GM12878 (cell line): ENCODE measurements around the gene SNX22. TPM values are rescaled to one million over a fixed set of nuclear protein-coding genes. Genes with fewer than 3 reads are reported as not detected.

Source experiments
- ATAC-seq: fragments of 200-7000 bp; cut with Tn5 transposase; 3 replicates; pipeline ENCODE4 v1.9.1; 2020; ENCODE audit warnings: mild to moderate bottlenecking, moderate library complexity
- Bru-seq: library from RNA; stranded (reverse); fragments of 400-500 nt; gene quantifications from one replicate; lab custom pipeline; 2021; lab: Mats Ljungman, UMichigan
- BruChase-seq, 2 experiments: library from RNA; stranded (reverse); fragments of 400-500 nt; gene quantifications; one replicate each; lab custom pipeline; 2021; lab: Mats Ljungman, UMichigan
- BruUV-seq: library from RNA; stranded (reverse); fragments of 400-500 nt; replicated peaks from 2 replicates; lab custom pipeline; 2021; lab: Mats Ljungman, UMichigan
- CTCF ChIA-PET: fragments of 300-600 bp; sonication (Branson Sonifier 250); formaldehyde crosslinking; extraction: SDS; loops from one replicate; lab custom pipeline; 2021; ENCODE audit warnings: inconsistent platforms; lab: Yijun Ruan, JAX
- POLR2A ChIA-PET: fragments of 350-600 bp; formaldehyde crosslinking; extraction: SDS; loops from one replicate; lab custom pipeline; 2021; ENCODE audit warnings: inconsistent platforms; lab: Charles Lee
- RAD21 ChIA-PET: fragments of 300-600 bp; sonication (Branson Sonifier 250); formaldehyde crosslinking; loops from one replicate; lab custom pipeline; 2023; ENCODE audit warnings: antibody characterized with exemption; ENCODE audit not compliant: unreplicated experiment; lab: Charles Lee
- SMC1A ChIA-PET: fragments of 300-600 bp; sonication (Branson Sonifier 250); formaldehyde crosslinking; loops from one replicate; lab custom pipeline; 2023; ENCODE audit not compliant: unreplicated experiment, uncharacterized antibody; lab: Charles Lee
- DNase-seq: peaks from one replicate; pipeline ENCODE4 v3.0.0-alpha.2; 2011; ENCODE audit warnings: low read depth, low spot score
- FAIRE-seq: peaks from 3 replicates; lab custom pipeline; 2011; peaks lifted over from hg19 to GRCh38; lab: Jason Lieb, UNC
- H2AFZ ChIP-seq: 2 replicates; pipeline ENCODE4 v1.6.0; 2011; ENCODE audit warnings: low read depth, low read length, control low read depth; ENCODE audit not compliant: control insufficient read depth
- H3K27ac ChIP-seq: 2 replicates; pipeline ENCODE4 v1.5.1; 2011; ENCODE audit warnings: control low read depth; ENCODE audit not compliant: control insufficient read depth, insufficient read depth
- H3K27me3 ChIP-seq, 2 experiments: replicated peaks in 1 of 2; 2 replicates each; pipeline versions ENCODE4 v1.6.0 to v1.6.1; 2011; ENCODE audit warnings: low read length in 1 of 2; ENCODE audit not compliant: control insufficient read depth in 2 of 2, insufficient read depth in 2 of 2
- H3K36me3 ChIP-seq, 2 experiments: 2 replicates each; pipeline ENCODE4 v1.5.1; 2011; ENCODE audit warnings: low read length in 1 of 2; ENCODE audit not compliant: control insufficient read depth in 2 of 2, insufficient read depth in 2 of 2
- H3K4me1 ChIP-seq: 2 replicates; pipeline ENCODE4 v1.6.1; 2011; ENCODE audit warnings: mild to moderate bottlenecking, low read length, moderate library complexity, mixed read lengths; ENCODE audit not compliant: control insufficient read depth, insufficient read depth
- H3K4me2 ChIP-seq: 2 replicates; pipeline ENCODE4 v1.6.0; 2011; ENCODE audit warnings: control low read depth; ENCODE audit not compliant: control insufficient read depth, insufficient read depth
- H3K4me3 ChIP-seq: fragments of 200-600 bp; sonication (generic); 2 replicates; pipeline ENCODE4 v1.5.1; 2016
- H3K79me2 ChIP-seq: 2 replicates; pipeline ENCODE4 v1.6.0; 2011; ENCODE audit warnings: low read length; ENCODE audit not compliant: control insufficient read depth, insufficient read depth
- H3K9ac ChIP-seq: 2 replicates; pipeline ENCODE4 v1.8.0; 2011; ENCODE audit warnings: low read length, control low read depth, mixed read lengths; ENCODE audit not compliant: control insufficient read depth, insufficient read depth
- H3K9me3 ChIP-seq: replicated peaks from 3 replicates; pipeline ENCODE4 v1.5.1; 2011; ENCODE audit warnings: mild to moderate bottlenecking, low read length; ENCODE audit not compliant: control insufficient read depth, insufficient read depth
- H4K20me1 ChIP-seq: 2 replicates; pipeline ENCODE4 v1.6.0; 2011; ENCODE audit not compliant: control insufficient read depth, insufficient read depth
- BCL11A ChIP-seq: IDR thresholded peaks from 2 replicates; pipeline ENCODE4 v1.6.1; 2011; ENCODE audit warnings: low read depth, low read length
- CBX3 ChIP-seq: fragments of 200-600 bp; sonication (generic); IDR thresholded peaks from 2 replicates; pipeline ENCODE4 v1.6.1; 2016; ENCODE audit warnings: low read depth, borderline replicate concordance
- GATAD2B ChIP-seq: fragments of 450-650 bp; conservative IDR thresholded peaks from 2 replicates; pipeline ENCODE4 v1.6.1; 2017; ENCODE audit warnings: low read depth, mild to moderate bottlenecking, moderate library complexity
- IRF3 ChIP-seq: fragments of 450-650 bp; IDR thresholded peaks from 2 replicates; pipeline ENCODE4 v1.6.1; 2014; ENCODE audit warnings: mild to moderate bottlenecking
- MEF2B ChIP-seq: fragments of 450-650 bp; IDR thresholded peaks from 2 replicates; pipeline ENCODE4 v1.6.1; 2018; ENCODE audit warnings: mild to moderate bottlenecking, moderate library complexity; ENCODE audit not compliant: partially characterized antibody, poor library complexity, severe bottlenecking
- MTA2 ChIP-seq: fragments of 450-650 bp; IDR thresholded peaks from 2 replicates; pipeline ENCODE4 v1.6.1; 2016; ENCODE audit warnings: low read depth, mild to moderate bottlenecking, moderate library complexity
- POLR2A ChIP-seq: IDR thresholded peaks from 2 replicates; pipeline ENCODE4 v1.6.1; 2011; ENCODE audit warnings: low read depth, mild to moderate bottlenecking, low read length
- TCF3 ChIP-seq: IDR thresholded peaks from 2 replicates; pipeline ENCODE4 v1.6.1; 2012; ENCODE audit warnings: low read depth, mild to moderate bottlenecking, low read length, borderline replicate concordance; ENCODE audit not compliant: insufficient read depth
- ZNF687 ChIP-seq: fragments of 450-650 bp; IDR thresholded peaks from 2 replicates; pipeline ENCODE4 v1.6.1; 2017; ENCODE audit warnings: mild to moderate bottlenecking, moderate library complexity
- ZSCAN29 ChIP-seq: fragments of 450-650 bp; IDR thresholded peaks from 2 replicates; pipeline ENCODE4 v1.6.1; 2017; ENCODE audit warnings: mild to moderate bottlenecking, moderate library complexity
- WGBS: methylation state at CpG from one replicate; pipeline ENCODE4 v1.1.6; 2016; ENCODE audit warnings: low lambda C conversion rate; ENCODE audit not compliant: insufficient replicate concordance, insufficient coverage; ENCODE audit errors: missing lambda C conversion rate; 5-methylcytosine and 5-hydroxymethylcytosine counted together
- in situ Hi-C: fragments of 300-500 bp; cut with MboI; formaldehyde crosslinking; loops from 9 replicates; pipeline ENCODE4 v1.14.3; 2018; ENCODE audit warnings: mixed read lengths
- intact Hi-C: fragments of 100-400 bp; cut with micrococcal nuclease; formaldehyde crosslinking; loops from one replicate; pipeline ENCODE4 v1.14.2; 2022; ENCODE audit not compliant: unreplicated experiment
- long read RNA-seq, 2 experiments: library from polyadenylated mRNA; unstranded; transcript quantifications; one replicate each; pipeline ENCODE4 v2.0.0, GENCODE V29; 2019 to 2020
- polyA minus RNA-seq, 3 experiments: library from RNA; depleted of rRNA, polyadenylated mRNA; stranded (reverse); fragments of >200 nt; gene quantifications; 2 replicates each; pipeline ENCODE4 v1.2.3, GENCODE V29; 2011
- polyA plus RNA-seq, 11 experiments: library from polyadenylated mRNA; depleted of rRNA in 4 of 11; unstranded in 6 of 11; stranded (reverse) in 5 of 11; fragments of >200 nt; fragmentation: Nextera tagmentation in 4 of 11; fragmentation: Illumina TruSeq in 1 of 11; extraction: Ambion mirVana in 4 of 11; extraction: Trizol in 1 of 11; gene quantifications; 1 replicate in 1 of 11; 2 replicates in 10 of 11; pipeline versions ENCODE4 v1.2.1 to v1.2.3, GENCODE V29; 2011 to 2016; ENCODE audit warnings: inconsistent platforms in 2 of 11, missing spikeins in 2 of 11, low read depth in 1 of 11
- total RNA-seq, 4 experiments: library from RNA; depleted of rRNA in 3 of 4; stranded (reverse); fragments of >200 nt in 3 of 4; fragmentation: Illumina TruSeq in 1 of 4; extraction: Trizol in 1 of 4; gene quantifications; 2 replicates each; pipeline versions ENCODE4 v1.2.1 to v1.2.3, GENCODE V29; 2013 to 2021
- TF ChIP-seq, protein P1 (sequence below): fragments of 450-650 bp; IDR thresholded peaks from 2 replicates; pipeline ENCODE4 v1.6.1; 2017; ENCODE audit warnings: low read depth, mild to moderate bottlenecking, moderate library complexity

The SNX22 gene
- total RNA-seq (2013; cell fraction: nucleolus; rRNA removed): 19.1 and 22.5 TPM in 2 replicates
- 23.2 and 25.7 TPM in 2 replicates for total RNA-seq (2014; rRNA removed)
- 11.1 and 12.2 TPM in 2 replicates for total RNA-seq (2014; rRNA removed; fragmentation: Illumina TruSeq; extraction: Trizol)
- total RNA-seq (2021): 23.2 and 26.1 TPM in 2 replicates
- 3.8 TPM for polyA plus RNA-seq (2011; ENCODE audit: low read depth)
- 3.2 and 4.4 TPM in 2 replicates for polyA plus RNA-seq (2011; rRNA removed)
- polyA plus RNA-seq (2011; cell fraction: cytosol; rRNA removed): 8.4 and 9.9 TPM in 2 replicates
- polyA plus RNA-seq (2011; cell fraction: nucleus; rRNA removed): 40.5 and 42.5 TPM in 2 replicates
- polyA plus RNA-seq (2012): 7.4 and 8.1 TPM in 2 replicates
- 6.6 and 10.4 TPM in 2 replicates for polyA plus RNA-seq (2014; fragmentation: Illumina TruSeq; extraction: Trizol)
- polyA plus RNA-seq (2014; fragmentation: Nextera tagmentation; extraction: Ambion mirVana): 1 to 10 TPM; 6.3 to 6.8 TPM
- 26.1 and 29.0 TPM in 2 replicates for polyA plus RNA-seq (2014; rRNA removed)
- 1 to 10 TPM; 6.4 to 6.9 TPM for polyA plus RNA-seq (2016; fragmentation: Nextera tagmentation; extraction: Ambion mirVana)
- 6.1 and 10.1 TPM in 2 replicates for polyA minus RNA-seq (2011; rRNA and poly(A)+ RNA removed)
- 1.6 and 2.0 TPM in 2 replicates for polyA minus RNA-seq (2011; cell fraction: cytosol; rRNA and poly(A)+ RNA removed)
- polyA minus RNA-seq (2011; cell fraction: nucleus; rRNA and poly(A)+ RNA removed): 13.7 and 25.9 TPM in 2 replicates
- Bru-seq, nascent RNA: percentile 68 among the genes with signal in this experiment
- BruChase-seq, experiment 1, labeled RNA remaining after a 6-hour chase: percentile 66 among the genes with signal in this experiment
- BruChase-seq, experiment 2, labeled RNA remaining after a 2-hour chase: percentile 64 among the genes with signal in this experiment
- long read RNA-seq, experiment 1: 0 reads
- long read RNA-seq, experiment 2, partial matches to known transcripts: 1 of 6 reads
- long read RNA-seq, experiment 2, other reads (novel, unspliced or antisense): 5 of 6 reads

- ChIA-PET CTCF (interaction anchor here (2.1 to 5.6 kb wide), 7 partner anchors 8 to 399 kb away, joined by 18 to 98 read pairs (median 34); partner anchors contain the start of genes CIAO2A, PPIB and SNX1), SMC1A (interaction anchor here (0.6 to 2.7 kb wide), 4 partner anchors 8 to 95 kb away, joined by 3 to 19 read pairs (median 6); partner anchors contain the start of gene PPIB), RAD21 (interaction anchor here (1.0 to 3.1 kb wide), 7 partner anchors 7 to 83 kb away, joined by 3 to 29 read pairs (median 12); partner anchors contain the start of genes CIAO2A, PPIB and SNX1), POLR2A (interaction anchor here (0.6 to 4.0 kb wide), 6 partner anchors 11 to 644 kb away, joined by 3 to 32 read pairs (median 6); partner anchors contain the start of genes CIAO2A, PPIB and ZNF609)
- no peak for DNase-seq
- Histone ChIP-seq H4K20me1 (0 out of 2 replicates have a peak, but pooled peaks cover under 1% of the 10 kb centered on the region), H3K79me2 (peaks cover 21% of the 10 kb centered on the region), H3K27ac (peak within 1 kb of the TSS; percentile 30), H3K9me3 (no peaks in the 10 kb centered on the region), H3K27me3 (no peaks in the 10 kb centered on the region), H2AFZ (peak within 1 kb of the TSS; percentile 85), H3K9ac (peak within 1 kb of the TSS; percentile 58; the same call in 1 of the 2 replicates), H3K4me3 (peak within 1 kb of the TSS; percentile 82), H3K4me1 (peaks cover 35% of the 10 kb centered on the region), H3K36me3 (peaks cover 12 to 17% of the 10 kb centered on the region in 2 experiments; a peak in 3 of 4 replicates), H3K4me2 (peak within 1 kb of the TSS; percentile 82)
- FAIRE-seq: no peak
- in situ Hi-C loops (no loop called here), intact Hi-C loops (loop anchor here (2.0 to 10.0 kb wide), 2 partner anchors 259 to 677 kb away; no protein-coding TSS in a partner anchor)
- WGBS: under 1% methylated on average over 62 of the region's 83 CpGs
- ATAC-seq: peak; percentile 34
- BruUV-seq: TSS peak; percentile 39
- TF ChIP-seq CBX3: no peak
- TF ChIP-seq IRF3: no peak
- TF ChIP-seq ZNF687: peak; percentile 3; the same call in 1 of the 2 replicates
- no peak for TF ChIP-seq ZSCAN29
- no peak for TF ChIP-seq MTA2
- TF ChIP-seq, protein P1, sequence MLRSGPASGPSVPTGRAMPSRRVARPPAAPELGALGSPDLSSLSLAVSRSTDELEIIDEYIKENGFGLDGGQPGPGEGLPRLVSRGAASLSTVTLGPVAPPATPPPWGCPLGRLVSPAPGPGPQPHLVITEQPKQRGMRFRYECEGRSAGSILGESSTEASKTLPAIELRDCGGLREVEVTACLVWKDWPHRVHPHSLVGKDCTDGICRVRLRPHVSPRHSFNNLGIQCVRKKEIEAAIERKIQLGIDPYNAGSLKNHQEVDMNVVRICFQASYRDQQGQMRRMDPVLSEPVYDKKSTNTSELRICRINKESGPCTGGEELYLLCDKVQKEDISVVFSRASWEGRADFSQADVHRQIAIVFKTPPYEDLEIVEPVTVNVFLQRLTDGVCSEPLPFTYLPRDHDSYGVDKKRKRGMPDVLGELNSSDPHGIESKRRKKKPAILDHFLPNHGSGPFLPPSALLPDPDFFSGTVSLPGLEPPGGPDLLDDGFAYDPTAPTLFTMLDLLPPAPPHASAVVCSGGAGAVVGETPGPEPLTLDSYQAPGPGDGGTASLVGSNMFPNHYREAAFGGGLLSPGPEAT: no peak
- no peak for TF ChIP-seq BCL11A
- TF ChIP-seq POLR2A: peak; percentile 68; the same call in 1 of the 2 replicates
- TF ChIP-seq TCF3: 0 out of 2 replicates have a peak, but pooled peaks have one; percentile 14
- TF ChIP-seq MEF2B: peak; percentile 19
- peak; percentile 65; the same call in 1 of the 2 replicates for TF ChIP-seq GATAD2B
These were observed at the start of gene SNX22 for GRCh38 chr15:64151727-64152506. SNX22 (plus strand) TSS chr15:64151731; CDS start chr15:64151776, 45 bp downstream.
